Prostate gland (tissue), 2 donors: ENCODE data around the gene SFTPD.
"Not testable (repeated sequence)": the region's sequence is repeated elsewhere in the genome, so short reads cannot be mapped to it uniquely, and the experiment has no call there.

Experiments used
- POLR2A ChIP-seq: fragments of 450-650 bp; IDR thresholded peaks from one replicate; pipeline ENCODE4 v1.6.1; 2016; ENCODE audit warnings: antibody characterized with exemption, mild to moderate bottlenecking
- POLR2AphosphoS5 ChIP-seq: sonication (generic); formaldehyde crosslinking; IDR thresholded peaks from one replicate; pipeline ENCODE4 v1.6.1; 2017; ENCODE audit warnings: antibody characterized with exemption
- TF ChIP-seq, protein P1 (sequence below), 4 experiments: fragments of 200-600 bp in 2 of 4; fragments of 450-650 bp in 2 of 4; sonication (generic) in 2 of 4; IDR thresholded peaks; 1 replicate in 3 of 4; 2 replicates in 1 of 4; pipeline ENCODE4 v1.5.1; 2016 to 2019; ENCODE audit warnings: antibody characterized with exemption in 4 of 4, mild to moderate bottlenecking in 2 of 4, moderate library complexity in 2 of 4

DNA sequence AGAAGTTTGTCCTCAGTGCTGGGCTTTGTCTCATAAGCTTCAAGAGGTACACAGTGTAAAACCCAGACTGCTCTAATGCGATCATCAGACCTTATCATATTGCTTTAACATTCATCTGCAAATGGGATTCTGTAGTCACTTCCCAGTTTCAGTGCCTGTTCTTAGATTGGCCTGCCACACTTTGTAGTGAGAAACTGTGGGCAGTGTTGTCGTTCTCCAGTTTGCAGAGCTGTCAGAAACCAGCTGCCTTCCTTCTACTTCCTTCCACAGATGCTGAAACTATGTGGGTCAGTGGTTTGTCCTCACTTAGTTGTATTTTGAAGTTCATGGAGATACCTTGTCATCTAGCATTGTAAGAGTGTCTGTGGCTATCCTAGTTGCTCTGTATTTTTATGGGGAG, 59.9 kb downstream of the SFTPD start:
- TF ChIP-seq, protein P1, sequence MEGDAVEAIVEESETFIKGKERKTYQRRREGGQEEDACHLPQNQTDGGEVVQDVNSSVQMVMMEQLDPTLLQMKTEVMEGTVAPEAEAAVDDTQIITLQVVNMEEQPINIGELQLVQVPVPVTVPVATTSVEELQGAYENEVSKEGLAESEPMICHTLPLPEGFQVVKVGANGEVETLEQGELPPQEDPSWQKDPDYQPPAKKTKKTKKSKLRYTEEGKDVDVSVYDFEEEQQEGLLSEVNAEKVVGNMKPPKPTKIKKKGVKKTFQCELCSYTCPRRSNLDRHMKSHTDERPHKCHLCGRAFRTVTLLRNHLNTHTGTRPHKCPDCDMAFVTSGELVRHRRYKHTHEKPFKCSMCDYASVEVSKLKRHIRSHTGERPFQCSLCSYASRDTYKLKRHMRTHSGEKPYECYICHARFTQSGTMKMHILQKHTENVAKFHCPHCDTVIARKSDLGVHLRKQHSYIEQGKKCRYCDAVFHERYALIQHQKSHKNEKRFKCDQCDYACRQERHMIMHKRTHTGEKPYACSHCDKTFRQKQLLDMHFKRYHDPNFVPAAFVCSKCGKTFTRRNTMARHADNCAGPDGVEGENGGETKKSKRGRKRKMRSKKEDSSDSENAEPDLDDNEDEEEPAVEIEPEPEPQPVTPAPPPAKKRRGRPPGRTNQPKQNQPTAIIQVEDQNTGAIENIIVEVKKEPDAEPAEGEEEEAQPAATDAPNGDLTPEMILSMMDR (IDR thresholded peaks at IDR 0.05): not testable (repeated sequence)
- not testable (repeated sequence) for TF ChIP-seq POLR2A, POLR2AphosphoS5
